Left colon (tissue), 2 donors: ENCODE measurements around the gene MCF2L. TPM values are rescaled to one million over a fixed set of nuclear protein-coding genes. Genes with fewer than 3 reads are reported as not detected.
A peak's percentile ranks its signal among the peaks of the same experiment; 100 is the strongest.
"Not testable (repeated sequence)": the region's sequence is repeated elsewhere in the genome, so short reads cannot be mapped to it uniquely, and the experiment has no call there.

Experiments used
- ATAC-seq: fragments of 200-7000 bp; cut with Tn5 transposase; one replicate; pipeline ENCODE4 v1.9.1; 2020; ENCODE audit warnings: mild to moderate bottlenecking, moderate library complexity
- DNase-seq, 2 donors: peaks; one replicate each; pipeline ENCODE4 v3.0.0-alpha.2; 2020
- intact Hi-C, 2 donors: fragments of 100-400 bp; cut with DNase I in 1 of 2; cut with micrococcal nuclease in 1 of 2; formaldehyde crosslinking; loops; one replicate each; pipeline versions ENCODE4 v1.11.2 to v1.14.0; 2022; cut with DNase I, micrococcal nuclease
- total RNA-seq, 2 donors: library from RNA; stranded (reverse); fragmentation: NEBNext Ultra II Directional; extraction: Animal tissue kit (Norgen Biotek cat#: 25700); gene quantifications; one replicate each; pipeline ENCODE4 v1.2.1, GENCODE V29; 2021
- donor health status: DM: no; HTN: no; CAD: no.
- donor health status: DM: yes; HTN: yes; CAD: no.

The MCF2L gene
- total RNA-seq, 2 donors from 2014 or later = 86.9 to 101 TPM

- ATAC-seq (no peak), DNase-seq (no peak)
- intact Hi-C loops = no loop called here
Measured at GRCh38 chr13:113020323-113021080, 51.5 kb downstream of the MCF2L start.

DNA sequence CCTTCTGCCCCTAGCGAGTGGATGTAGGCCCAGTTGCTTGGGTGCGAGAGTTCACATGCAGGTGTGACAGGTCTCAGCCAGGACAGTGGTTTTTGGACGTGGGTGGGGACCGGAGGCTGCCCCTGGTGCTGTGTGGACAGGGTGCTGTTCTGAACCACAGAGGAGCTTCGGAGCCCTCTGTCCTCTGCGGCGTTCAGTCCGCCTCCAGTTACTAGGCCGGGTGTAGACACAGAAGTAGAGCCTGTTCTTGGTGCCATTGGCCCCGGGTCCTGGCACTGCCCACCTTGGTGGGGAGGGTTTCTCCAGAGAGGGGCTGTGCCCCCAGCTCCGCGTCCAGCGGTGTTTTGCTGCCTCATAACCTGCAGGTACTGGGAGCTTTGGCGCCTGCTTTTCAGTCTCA is 52.4 kb downstream of the MCF2L start:
- DNase-seq (no peak), ATAC-seq (no peak)
- intact Hi-C loops = no loop called here

GRCh38 chr13:113021811-113022210 is 52.8 kb downstream of the MCF2L start:
- ATAC-seq = no peak
- intact Hi-C loops = no loop called here
- no peak for DNase-seq

- DNase-seq (no peak), ATAC-seq (no peak)
- intact Hi-C loops = no loop called here
Measured at GRCh38 chr13:113022391-113022744, 53.4 kb downstream of the MCF2L start.

- ATAC-seq (no peak), DNase-seq (no peak)
- intact Hi-C loops = no loop called here
Measured at GRCh38 chr13:113022745-113023574, 53.9 kb downstream of the MCF2L start.

DNA sequence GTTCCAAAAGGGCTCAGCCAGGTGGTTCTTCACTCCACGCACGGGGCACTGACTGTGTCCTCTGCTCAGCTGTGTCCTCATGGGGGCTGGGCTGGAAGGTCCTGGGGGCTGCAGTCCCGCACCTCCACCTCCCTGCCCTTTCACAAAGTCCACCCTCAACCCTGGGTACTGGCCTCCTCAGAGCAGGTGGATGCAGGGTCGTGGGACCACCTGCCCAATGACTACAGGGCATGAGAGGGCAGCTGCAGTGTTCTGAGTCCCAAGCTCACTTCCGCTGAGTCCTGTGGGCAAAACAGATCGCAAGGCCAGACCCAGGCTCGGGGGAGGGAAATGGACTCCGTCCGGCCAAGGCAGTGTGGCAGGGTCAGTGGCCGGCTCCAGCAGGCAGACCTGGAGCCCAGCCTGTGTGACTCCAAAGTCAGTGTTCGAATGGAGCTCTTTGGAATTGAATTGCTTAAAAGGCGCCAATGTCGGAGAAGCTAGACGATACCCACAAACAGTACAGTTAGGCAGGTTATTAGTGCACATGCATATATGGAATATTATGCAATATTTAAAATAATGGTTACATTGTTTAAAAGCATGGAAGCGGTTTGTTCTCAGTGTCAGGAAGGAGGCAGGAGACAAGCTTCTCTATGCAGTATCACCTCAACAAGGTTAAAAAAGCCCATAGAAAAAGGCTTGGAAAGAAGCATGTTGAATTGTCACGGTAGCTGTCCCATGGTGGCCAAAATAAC is 54.8 kb downstream of the MCF2L start:
- ATAC-seq (peak; percentile 6), DNase-seq (no peak)
- intact Hi-C loops = no loop called here

GRCh38 chr13:113024466-113024865 is 55.5 kb downstream of the MCF2L start:
- intact Hi-C loops = no loop called here
- ATAC-seq = no peak

DNA sequence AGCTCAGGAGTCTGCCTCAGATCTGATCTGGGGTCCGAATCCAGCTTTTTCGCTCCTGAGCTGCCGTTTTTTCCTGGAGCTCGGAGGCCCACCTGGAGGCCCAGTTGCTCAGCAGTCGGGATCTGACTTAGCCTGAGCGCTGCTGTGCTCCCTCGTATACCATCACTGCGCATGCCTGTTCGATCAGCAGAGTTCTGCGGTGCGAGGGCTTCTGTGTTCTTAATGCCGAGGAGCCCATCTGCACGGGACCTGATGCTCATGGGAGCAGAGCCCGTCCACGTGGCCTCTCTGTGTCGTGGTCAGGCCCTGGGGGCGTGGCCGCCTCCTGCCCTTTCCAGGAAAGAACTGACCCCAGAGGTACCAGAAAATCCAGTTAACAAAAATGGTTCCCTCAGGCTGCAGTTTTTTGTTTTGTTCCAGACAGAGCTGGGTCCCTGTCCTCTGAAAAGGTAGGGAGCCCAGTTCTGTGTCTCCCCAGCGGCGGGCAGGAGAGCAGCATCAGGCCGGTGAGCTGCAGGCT is 57.4 kb downstream of the MCF2L start:
- DNase-seq (no peak), ATAC-seq (no peak)
- intact Hi-C loops = no loop called here

More at GRCh38 chr13:113024466-113024865, 55.5 kb downstream of the MCF2L start:
- DNase-seq = no peak

- DNase-seq = no peak
- no peak for ATAC-seq
- intact Hi-C loops = no loop called here
Measured at GRCh38 chr13:113027095-113027494, 58.1 kb downstream of the MCF2L start.

GRCh38 chr13:113027566-113027965 is 58.6 kb downstream of the MCF2L start:
- ATAC-seq = no peak
- DNase-seq = no peak
- intact Hi-C loops = no loop called here

DNA sequence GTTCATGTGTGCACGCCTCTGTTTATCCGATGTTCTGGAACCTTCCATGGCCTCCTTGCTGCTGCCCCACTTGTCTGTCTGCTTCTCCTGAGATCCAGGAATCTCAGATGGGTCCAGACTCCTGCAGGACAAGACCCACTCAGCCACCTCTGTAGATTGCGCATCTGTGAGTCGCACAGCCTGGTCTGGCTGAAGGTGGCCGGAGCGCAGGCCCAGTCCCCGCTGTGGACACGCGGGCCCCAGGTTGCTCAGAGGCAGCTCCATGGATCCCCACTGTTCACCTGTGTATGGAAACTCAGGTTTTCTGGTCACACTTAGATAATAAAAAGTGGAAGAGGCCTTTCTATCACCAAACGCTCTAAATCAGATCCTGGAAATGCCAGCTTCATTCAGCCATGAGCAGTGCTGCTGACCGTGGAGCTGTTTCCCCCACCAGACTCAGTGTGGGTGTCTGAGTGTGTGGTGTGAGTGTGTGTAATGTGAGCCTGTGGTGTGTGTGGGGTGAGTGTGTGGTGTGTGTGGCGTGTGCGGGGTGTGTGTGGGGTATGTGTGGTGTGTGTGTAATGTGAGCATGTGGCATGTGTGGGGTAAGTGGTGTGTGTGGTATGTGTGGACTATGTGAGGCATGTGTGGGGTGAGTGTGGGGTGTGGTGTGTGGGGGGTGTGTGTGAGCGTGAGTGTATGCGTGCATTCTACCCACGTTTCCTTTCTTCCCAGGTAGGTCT is 59.5 kb downstream of the MCF2L start:
- peak; percentile 25 for ATAC-seq
- no peak for DNase-seq
- intact Hi-C loops = no loop called here

DNA sequence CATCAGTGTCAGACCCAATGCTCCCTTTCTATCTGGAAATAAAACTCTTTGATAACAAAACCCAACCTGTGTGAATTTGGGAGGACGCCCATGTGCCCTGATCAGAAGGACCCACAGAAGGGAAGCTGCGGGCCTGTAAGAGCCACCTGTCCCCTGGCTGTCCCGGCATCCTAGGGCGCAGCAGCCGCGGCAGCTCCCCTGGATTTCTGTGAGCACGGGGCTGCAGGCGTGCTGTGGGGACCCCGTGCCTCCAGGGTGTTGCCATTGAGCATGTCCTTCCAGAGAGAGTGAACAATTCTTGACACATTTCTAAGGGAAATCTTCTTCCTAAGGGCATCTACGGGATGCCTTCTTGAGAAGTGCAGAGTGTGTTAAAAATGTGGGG is 60.0 kb downstream of the MCF2L start:
- ATAC-seq (no peak), DNase-seq (no peak)
- intact Hi-C loops = no loop called here

DNA sequence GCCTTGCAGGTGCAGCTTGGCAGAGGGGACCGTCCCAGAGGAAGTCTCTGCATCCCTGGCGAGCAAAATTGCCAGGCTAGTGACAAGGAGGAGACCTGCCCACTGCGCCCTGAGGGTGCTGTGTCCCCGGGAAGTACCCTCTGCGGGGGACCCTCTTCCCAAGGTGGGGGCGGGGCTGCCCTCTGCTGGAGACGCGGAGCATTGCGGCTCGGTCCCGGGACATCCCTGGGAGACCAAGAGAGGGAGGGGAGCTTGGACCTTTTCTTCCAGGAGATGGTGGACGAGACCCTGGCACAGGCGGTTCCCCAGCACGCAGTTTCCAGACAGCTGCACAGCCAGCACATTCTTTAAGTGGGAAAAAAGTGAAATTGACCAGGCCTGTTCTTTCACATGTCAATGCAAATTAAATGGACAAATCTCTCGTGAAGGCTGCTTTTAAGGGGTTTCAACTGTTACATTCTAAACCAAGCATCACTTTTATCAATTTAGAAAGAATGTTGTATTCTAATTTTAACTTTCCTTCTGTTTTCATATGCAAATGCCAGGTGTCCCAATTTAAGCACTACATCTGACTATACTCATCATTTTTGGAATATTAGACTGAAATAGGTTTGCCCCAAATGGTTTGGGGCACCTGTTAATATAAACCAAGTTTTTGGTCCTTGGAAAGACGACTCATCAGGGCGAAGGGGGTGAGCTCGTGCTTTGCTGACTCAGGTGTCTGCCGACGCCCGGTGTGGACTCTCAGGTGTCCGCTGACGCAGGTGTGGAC is 60.7 kb downstream of the MCF2L start:
- peak; percentile 60 for ATAC-seq
- peak in 1 of 2 donors; percentile 50 for DNase-seq
- intact Hi-C loops = loop anchor here in 1 of 2 donors (10.0 kb wide), 1 partner anchor 85 kb away; no protein-coding TSS in a partner anchor

DNA sequence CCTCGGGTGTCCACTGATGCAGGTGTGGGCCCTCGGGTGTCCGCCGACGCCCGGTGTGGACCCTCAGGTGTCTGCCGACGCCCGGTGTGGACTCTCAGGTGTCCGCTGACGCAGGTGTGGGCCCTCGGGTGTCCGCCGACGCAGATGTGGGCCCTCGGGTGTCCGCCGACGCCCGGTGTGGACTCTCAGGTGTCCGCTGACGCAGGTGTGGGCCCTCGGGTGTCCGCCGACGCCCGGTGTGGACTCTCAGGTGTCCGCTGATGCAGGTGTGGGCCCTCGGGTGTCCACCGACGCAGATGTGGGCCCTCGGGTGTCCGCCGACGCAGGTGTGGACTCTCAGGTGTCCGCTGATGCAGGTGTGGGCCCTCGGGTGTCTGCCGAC is 61.2 kb downstream of the MCF2L start:
- intact Hi-C loops = loop anchor here in 1 of 2 donors (10.0 kb wide), 1 partner anchor 85 kb away; no protein-coding TSS in a partner anchor
- ATAC-seq, DNase-seq: not testable (repeated sequence)

- intact Hi-C loops = loop anchor here in 1 of 2 donors (10.0 kb wide), 1 partner anchor 87 kb away; no protein-coding TSS in a partner anchor
- no peak for ATAC-seq
- DNase-seq = no peak
Measured at GRCh38 chr13:113031465-113031864, 62.5 kb downstream of the MCF2L start.

- intact Hi-C loops = loop anchor here in 1 of 2 donors (10.0 kb wide), 1 partner anchor 87 kb away; no protein-coding TSS in a partner anchor
- no peak for ATAC-seq
- no peak for DNase-seq
Measured at GRCh38 chr13:113032291-113032690, 63.3 kb downstream of the MCF2L start.

- intact Hi-C loops = loop anchor here in 1 of 2 donors (10.0 kb wide), 1 partner anchor 88 kb away; no protein-coding TSS in a partner anchor
- ATAC-seq = no peak
- no peak for DNase-seq
Measured at GRCh38 chr13:113033054-113033850, 64.2 kb downstream of the MCF2L start.
